Activated CD4-positive, alpha-beta T cell treated with anti-CD3 and anti-CD28 coated beads, Interleukin-10, Interleukin-2, amounts not matched to agents 100 ng/mL and 50 ng/mL, durations not matched to agents 16 hours and 8 hours (primary cell): ENCODE measurements around the gene ANKRD11.
"Not testable (repeated sequence)": the region's sequence is repeated elsewhere in the genome, so short reads cannot be mapped to it uniquely, and the experiment has no call there.

Experiments used
- DNase-seq: peaks from one replicate; pipeline ENCODE4 v3.0.0-alpha.2; 2020

Gene ANKRD11

GRCh38 chr16:89256651-89257254 lies 233.6 kb downstream of the ANKRD11 start:
- peak; percentile 75 for DNase-seq

DNA sequence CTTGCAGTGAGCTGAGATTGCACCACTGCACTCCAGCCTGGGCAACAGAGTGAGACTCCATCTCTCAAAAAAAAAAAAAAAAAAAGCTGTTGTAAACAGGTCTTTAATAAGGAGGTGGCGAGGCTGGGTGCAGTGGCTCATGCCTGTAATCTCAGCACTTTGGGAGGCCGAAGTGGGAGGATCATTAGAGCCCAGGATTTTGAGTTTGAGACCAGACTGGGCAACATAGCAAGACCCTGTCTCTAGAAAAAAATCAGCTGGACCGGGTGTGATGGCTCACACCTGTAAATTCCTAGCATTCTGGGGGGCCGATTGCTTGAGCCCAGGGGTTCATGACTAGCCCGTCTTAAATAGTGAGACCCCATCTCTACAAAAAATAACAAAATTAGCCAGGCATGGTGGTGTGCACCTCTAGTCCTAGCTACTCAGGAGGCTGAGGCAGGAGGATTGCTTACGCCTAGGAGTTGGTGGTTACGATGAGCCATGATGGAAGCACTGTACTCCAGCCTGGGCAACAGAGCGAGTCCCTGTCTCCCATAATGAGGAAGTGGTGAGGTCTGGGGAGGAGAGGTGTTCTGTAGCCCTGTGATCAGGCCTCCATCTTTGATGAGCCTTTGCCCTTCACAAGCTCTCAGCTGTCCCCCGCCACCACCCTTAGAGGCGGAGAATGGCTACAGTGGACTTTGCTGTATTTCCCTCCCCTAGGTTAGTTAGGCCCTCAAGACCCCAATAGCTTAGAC lies 236.6 kb downstream of the ANKRD11 start:
- no peak for DNase-seq

DNA sequence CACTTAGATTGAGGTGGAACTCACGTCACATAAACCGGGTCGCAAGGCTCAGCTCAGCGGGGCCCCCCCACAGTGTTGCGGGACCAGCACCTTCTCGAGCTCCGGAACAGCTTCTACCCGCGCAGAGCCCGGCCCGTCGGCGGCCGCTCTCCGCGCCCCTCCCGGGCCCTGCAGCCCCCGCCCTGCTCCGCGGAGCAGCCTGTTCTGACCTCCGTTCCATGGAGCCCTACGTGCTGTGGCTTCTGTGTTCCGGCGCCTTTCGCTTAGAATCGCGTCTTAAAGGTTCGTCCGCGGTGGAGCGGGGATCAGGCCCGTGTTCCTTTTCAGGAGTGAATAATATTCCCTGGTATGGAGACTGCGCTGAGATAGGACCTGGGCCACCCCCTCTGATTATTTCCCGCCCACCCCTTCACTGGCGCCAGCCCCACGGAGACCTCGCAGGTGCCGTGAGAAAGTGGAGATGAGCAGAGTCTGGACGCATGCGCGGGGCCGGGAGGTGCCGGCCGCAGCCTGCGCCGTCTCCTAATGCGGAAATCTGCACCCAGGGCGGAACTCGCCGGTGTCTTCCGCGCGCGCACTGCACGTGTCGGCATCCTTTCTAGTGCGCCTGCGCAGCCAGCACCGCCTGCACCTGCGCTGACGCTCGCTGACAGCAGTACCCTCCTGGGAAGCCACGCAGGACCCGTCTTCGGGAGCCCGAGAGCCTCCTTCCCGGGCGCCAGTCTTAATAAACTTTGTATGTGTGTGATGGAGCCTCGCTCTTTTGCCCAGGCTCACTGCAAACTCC lies 242.0 kb downstream of the ANKRD11 start:
- DNase-seq: no peak

- not testable (repeated sequence) for DNase-seq
Measured at GRCh38 chr16:89247734-89248075, 242.7 kb downstream of the ANKRD11 start.

DNA sequence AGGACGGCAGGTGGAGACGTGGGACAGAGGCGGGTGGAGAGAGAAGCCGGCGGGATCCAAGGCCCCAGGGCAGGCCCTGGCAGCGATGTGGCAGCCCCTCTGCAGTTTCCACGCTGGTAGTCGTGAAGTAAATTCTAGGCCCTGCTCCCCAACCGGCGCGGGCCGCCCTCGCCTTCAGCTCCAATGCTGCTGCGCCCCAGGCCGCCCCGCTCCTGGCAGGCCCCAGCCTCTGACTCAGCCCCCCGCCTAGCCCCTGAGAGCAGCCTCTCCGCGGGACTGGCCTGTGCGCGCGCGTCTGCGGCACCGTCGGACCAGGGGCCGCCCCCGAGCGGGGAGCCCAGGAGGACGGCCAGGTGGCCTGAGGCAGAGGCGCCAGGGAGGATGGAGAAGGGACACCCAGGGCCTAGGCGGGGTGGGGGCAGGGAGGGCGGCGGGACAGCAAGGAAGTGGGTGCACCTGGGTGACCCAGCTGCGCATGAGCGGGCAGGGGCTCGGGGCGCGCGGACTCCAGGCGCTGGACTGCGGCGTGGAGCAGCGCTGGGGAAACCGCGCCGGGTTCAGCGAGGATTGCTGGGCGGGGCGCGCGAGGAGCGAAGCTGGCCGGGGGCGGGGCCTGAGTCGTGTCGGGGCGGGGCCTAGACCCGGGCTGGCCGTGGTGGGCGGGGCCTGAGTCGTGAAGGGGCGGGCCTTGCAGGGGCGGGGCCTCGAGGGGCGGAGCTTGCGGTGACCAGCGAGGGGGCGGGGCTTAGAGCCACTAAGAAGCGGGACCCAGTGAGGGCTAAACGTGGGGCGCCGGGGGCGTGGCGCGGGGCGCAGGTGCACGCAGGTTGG lies 243.2 kb downstream of the ANKRD11 start:
- DNase-seq: peak; percentile 95

DNA sequence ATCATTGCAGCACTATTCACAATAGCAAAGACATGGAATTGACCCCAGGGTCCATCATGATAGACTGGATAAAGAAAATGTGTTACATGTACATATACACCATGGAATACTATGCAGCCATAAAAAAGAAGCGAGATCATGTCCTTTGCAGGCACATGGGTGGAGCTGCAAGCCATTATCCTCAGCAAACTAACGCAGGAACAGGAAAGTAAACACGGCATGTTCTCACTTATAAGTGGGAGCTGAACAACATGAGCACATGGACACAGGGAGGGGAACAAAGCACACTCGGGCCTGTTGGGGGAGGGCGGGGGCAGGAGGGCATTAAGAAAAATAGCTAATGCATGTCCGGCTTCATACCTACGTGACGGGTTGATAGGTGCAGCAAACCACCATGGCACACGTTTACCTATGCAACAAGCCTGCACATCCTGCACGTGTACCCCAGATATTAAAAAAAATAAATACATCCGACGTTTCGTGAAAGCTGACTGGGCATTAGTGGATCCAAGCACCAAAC lies 243.9 kb downstream of the ANKRD11 start:
- no peak for DNase-seq

DNA sequence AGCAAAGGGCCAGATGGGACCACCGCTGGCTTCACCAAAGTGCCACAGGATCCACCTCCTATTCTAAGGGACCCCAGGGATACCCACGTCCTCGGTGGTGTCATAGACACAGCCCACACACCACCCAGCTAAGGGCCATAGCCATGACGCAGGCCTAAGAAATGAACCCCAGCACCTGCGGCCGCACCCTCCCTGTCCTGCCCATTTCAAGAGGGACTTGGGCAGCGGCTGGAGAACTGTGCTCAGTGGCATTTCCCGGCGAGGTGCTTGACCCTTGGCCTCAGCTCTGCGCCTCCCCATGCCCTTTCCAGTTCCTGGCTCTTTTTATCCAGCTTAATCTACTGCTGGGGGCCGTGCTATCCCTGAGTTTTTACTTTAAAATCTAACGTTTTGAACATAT lies 245.6 kb downstream of the ANKRD11 start:
- no peak for DNase-seq

DNA sequence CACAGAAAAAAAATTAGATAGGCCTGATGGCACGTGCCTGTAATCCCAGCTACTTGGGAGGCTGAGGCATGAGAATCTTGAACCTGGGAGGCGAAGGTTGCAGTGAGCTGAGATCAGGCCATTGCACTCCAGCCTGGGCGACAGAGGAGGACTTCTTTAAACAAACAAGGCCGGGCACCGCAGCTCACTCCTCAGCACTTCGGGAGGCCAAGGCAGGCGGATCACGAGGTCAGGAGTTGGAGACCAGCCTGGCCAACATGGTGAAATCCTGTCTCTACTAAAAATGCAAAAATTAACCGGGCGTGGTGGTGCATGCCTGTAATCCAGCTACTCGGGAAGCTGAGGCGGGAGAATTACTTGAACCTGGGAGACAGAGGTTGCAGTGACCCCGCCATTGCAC lies 246.1 kb downstream of the ANKRD11 start:
- not testable (repeated sequence) for DNase-seq

GRCh38 chr16:89243664-89244063 lies 246.7 kb downstream of the ANKRD11 start:
- no peak for DNase-seq

- DNase-seq: no peak
Measured at GRCh38 chr16:89242795-89243200, 247.6 kb downstream of the ANKRD11 start.

DNA sequence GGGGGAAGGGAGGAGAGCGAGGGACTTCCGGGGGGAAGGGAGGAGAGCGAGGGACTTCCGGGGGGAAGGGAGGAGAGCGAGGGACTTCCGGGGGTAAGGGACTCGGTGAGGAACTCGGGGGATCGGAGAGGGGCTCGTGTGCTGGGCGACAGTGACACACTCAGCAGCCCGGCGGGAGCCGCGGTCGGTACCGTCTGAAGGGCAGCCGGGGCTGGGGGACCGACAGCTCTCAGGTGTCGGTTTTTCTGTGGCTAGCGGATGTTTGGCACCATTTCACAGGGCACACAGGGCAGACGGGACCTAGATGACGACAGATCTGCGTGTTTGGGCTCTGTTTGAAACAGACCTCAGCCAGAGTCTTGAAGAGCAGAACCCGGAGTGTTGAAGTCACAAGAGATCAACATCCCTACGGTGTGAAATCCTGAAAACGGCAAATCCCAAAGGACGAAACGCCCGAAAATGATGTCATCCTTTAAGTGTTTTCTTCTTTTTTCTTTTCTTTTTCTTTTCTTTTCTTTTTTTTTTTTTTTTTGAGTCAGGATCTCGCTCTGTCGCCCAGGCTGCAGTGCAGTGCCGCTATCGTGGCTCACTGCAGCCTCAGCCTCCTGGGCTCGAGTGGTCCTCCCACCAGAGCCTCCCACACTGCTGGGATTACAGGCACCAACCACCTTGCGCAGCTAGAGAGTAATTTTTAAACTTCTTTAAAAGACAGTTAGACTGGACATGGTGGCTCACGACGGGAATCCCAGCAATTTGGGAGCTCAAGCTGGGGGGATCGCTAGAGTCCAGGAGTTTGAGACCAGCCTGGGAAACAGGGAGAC lies 249.0 kb downstream of the ANKRD11 start:
- peak; percentile 81 for DNase-seq

GRCh38 chr16:89237733-89238132 lies 252.6 kb downstream of the ANKRD11 start:
- DNase-seq: no peak

DNA sequence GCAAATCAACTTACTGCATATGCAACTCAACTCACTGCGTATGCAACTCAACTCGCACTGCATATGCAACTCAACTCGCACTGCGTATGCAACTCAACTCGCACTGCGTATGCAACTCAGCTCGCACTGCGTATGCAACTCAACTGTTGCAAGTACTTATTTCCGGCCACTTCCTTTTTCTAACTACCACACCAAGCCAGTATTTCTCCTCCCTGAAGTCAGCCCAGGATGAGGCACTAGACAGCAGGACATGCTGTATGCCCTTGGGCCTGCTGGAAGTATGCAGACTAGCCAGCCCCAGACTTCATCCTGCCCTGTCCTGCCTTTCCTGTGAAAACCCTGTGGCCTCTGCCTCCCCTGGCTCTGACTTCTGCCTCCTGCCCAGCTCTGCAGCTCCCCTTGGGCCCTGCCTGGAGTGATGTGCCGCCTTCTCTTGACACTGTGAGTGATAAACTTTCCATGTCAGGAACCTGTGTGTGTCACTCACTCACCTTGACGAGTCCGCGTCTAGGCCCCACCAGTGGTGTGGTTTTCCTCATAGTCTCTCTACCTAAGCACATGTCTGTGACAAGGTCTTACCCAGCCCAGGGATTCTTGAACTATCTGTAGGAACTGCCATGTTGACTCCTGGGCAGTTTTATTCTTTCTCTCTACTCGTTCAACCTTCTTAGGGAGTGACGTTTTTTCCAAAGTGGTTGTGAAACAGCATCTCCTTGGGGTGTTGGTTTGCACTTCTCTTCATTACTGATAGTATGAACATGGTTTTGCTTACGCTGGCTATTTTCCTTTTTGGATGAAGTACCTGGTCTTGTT lies 256.5 kb downstream of the ANKRD11 start:
- DNase-seq: no peak

DNA sequence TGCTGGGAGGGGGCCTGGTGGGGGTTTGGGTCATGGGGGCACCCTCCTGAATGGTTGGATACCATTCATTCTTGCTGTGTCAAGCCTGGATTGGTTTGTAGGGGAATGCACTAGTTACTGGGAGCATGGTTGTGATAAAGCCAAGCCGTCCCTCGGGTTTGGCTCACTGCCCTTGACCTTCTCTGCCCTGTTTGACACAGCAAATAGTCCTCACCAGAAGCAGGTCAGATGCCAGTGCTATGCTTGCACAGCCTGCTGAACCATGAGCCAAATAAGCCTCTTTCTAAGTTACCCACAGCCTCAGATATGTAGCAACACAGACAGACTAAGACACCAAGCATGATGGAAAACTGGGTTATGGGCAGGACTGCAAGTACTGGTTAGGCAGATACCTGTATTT lies 258.3 kb downstream of the ANKRD11 start:
- no peak for DNase-seq

DNA sequence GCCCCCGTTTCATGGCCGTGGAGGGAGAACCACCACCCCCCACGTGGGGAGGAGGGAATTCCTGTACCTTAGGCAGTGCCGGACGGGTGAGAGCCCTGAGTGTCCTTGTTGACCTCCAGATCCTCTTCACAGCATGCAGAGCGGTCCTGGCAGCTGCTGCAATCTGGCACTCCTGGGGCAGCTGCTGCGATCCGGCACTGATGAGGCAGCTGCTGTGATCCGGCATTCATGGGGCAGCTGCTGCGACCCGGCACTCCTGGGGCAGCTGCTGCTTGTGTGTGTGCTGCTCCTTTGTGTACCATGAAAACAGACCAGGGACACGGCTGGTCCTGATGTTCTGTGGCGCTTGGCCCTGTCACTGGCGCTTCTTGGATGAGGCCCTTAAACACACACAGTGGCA lies 260.1 kb downstream of the ANKRD11 start:
- DNase-seq: no peak

DNA sequence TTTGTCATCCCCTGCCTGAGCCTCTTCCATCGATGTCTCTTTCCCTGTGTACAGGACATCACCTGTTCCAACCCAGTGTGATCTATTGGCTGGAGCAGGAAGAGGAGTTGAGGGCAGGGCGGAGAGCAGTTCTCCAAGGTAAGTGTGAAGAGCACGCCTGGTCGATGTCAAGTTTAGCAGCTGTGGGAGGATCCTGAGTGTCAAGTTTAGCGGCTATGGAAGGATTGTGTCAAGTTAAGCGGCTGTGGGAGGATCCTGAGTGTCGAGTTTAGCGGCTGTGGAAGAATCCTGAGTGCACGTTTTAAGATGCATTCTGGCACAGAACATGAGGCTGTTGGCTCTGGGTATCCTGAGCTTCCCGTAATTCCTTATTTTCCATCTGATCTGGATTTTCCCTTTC lies 265.7 kb downstream of the ANKRD11 start:
- no peak for DNase-seq

GRCh38 chr16:89222931-89223330 lies 267.4 kb downstream of the ANKRD11 start:
- DNase-seq: no peak

DNA sequence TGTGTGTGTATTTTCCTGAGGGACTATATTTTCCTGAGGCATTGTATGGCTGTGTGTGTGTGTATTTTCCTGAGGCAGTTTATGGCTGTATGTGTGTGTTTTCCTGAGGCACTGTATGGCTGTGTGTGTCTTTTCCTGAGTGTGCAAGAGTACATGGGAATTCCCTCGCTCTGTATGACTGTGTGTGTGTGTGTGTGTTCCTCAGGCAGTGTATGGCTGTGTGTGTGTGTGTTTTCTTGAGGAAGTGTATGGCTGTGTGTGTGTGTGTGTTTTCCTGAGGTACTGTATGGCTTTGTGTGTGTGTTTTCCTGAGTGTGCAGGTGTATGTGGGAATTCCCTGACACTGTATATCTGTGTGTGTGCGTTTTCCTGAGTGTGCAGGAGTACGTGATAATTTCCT lies 268.8 kb downstream of the ANKRD11 start:
- DNase-seq: no peak

DNA sequence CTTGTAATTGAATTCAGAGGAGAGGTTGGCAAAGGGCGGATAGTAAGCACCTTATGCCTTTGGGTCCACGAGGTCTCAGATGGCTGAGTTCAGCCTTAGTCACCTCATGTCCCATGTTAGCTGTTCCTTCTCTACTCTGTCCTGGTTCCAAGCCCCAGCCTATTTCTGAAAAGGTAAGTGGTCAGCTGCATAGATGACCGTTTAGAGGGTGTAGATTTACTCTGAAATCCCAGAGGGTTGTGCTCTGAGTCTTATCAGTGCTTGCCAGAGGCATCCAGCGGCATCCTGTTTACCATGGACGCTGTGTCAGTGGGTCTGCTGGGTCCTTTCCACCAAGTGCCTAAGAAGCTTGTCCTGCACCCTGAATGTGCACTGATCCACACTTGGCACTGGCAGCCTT lies 271.0 kb downstream of the ANKRD11 start:
- no peak for DNase-seq
